GM15510 (cell line): ENCODE data around the gene RPS14.

Experiments
- POLR2A ChIP-seq: IDR thresholded peaks from 3 replicates; pipeline ENCODE4 v1.6.1; 2011; ENCODE audit warnings: borderline replicate concordance; ENCODE audit not compliant: insufficient read length; ENCODE audit errors: extremely low read depth

RPS14 gene

GRCh38 chr5:150487199-150488061 is 37.9 kb upstream of the RPS14 start:
- TF ChIP-seq POLR2A = no peak

GRCh38 chr5:150486402-150487198 is 37.1 kb upstream of the RPS14 start:
- TF ChIP-seq POLR2A = no peak

GRCh38 chr5:150485693-150486401 is 36.3 kb upstream of the RPS14 start:
- peak; percentile 52 for TF ChIP-seq POLR2A

GRCh38 chr5:150484964-150485692 is 35.6 kb upstream of the RPS14 start:
- TF ChIP-seq POLR2A = no peak

GRCh38 chr5:150481972-150482406 is 32.5 kb upstream of the RPS14 start:
- TF ChIP-seq POLR2A = no peak

GRCh38 chr5:150481708-150481965 is 32.1 kb upstream of the RPS14 start:
- no peak for TF ChIP-seq POLR2A

- no peak for TF ChIP-seq POLR2A
Measured at GRCh38 chr5:150479416-150479815, 29.9 kb upstream of the RPS14 start.

GRCh38 chr5:150473673-150474358 is 24.3 kb upstream of the RPS14 start:
- no peak for TF ChIP-seq POLR2A

GRCh38 chr5:150469718-150470469 is 20.4 kb upstream of the RPS14 start:
- no peak for TF ChIP-seq POLR2A

GRCh38 chr5:150468206-150468605 is 18.7 kb upstream of the RPS14 start:
- TF ChIP-seq POLR2A = no peak

- TF ChIP-seq POLR2A = no peak
Measured at GRCh38 chr5:150465927-150466326, 16.4 kb upstream of the RPS14 start.

GRCh38 chr5:150464554-150465012 is 15.0 kb upstream of the RPS14 start:
- TF ChIP-seq POLR2A = no peak

GRCh38 chr5:150461231-150461630 is 11.7 kb upstream of the RPS14 start:
- TF ChIP-seq POLR2A = peak; percentile 15
